ENCODE results near the gene LSM6.

Gene LSM6

DNA sequence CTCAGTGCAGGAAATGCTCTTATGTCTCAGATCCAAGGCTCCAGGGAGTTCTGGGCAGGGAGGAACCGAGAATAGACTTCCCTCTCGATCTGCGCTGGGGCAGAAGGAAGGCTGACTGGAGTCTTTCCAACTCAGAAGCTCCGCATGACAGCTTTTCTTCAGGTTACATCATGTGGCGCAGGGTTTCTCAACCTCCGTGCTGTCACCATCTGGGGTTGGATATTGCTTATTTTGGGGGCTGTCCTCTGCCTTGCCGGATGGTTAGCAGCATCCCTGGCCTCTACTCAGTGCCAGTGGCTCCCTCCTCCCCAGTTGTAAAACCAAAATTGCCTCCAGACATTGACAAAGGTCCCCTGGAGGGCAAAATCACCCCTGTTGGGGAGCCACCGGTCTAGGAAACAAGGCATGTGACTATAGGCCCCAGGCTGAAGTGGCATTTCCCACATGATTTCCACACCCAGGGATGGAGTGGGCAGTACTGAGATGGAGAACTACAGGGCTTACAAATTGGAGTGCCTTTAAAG is 60.2 kb downstream of the LSM6 start:
- no peaks in the 10 kb centered on the region for H3K27me3 ChIP-seq (ENCODE audit: insufficient read depth, low read depth)
- no peak overlapping the region for H3K9ac ChIP-seq
- TF ChIP-seq, protein P1, sequence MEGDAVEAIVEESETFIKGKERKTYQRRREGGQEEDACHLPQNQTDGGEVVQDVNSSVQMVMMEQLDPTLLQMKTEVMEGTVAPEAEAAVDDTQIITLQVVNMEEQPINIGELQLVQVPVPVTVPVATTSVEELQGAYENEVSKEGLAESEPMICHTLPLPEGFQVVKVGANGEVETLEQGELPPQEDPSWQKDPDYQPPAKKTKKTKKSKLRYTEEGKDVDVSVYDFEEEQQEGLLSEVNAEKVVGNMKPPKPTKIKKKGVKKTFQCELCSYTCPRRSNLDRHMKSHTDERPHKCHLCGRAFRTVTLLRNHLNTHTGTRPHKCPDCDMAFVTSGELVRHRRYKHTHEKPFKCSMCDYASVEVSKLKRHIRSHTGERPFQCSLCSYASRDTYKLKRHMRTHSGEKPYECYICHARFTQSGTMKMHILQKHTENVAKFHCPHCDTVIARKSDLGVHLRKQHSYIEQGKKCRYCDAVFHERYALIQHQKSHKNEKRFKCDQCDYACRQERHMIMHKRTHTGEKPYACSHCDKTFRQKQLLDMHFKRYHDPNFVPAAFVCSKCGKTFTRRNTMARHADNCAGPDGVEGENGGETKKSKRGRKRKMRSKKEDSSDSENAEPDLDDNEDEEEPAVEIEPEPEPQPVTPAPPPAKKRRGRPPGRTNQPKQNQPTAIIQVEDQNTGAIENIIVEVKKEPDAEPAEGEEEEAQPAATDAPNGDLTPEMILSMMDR (conservative IDR thresholded peaks at IDR 0.05; ENCODE audit: low read depth, low read length), result no peak
- H3K4me2 ChIP-seq, result no peak overlapping the region
- no peaks in the 10 kb centered on the region for H3K4me1 ChIP-seq (ENCODE audit: low read depth, poor library complexity, severe bottlenecking)
- H3K27ac ChIP-seq, result no peak overlapping the region
- no peak overlapping the region for H2AFZ ChIP-seq (ENCODE audit: low read depth)
- no peak overlapping the region for H3K4me3 ChIP-seq (IDR thresholded peaks at IDR 0.05; ENCODE audit: insufficient read depth, low read depth, low read length)
- H3K36me3 ChIP-seq (ENCODE audit: insufficient read depth), result no peaks in the 10 kb centered on the region
- H4K20me1 ChIP-seq (ENCODE audit: insufficient read depth), result no peaks in the 10 kb centered on the region
- H3K79me2 ChIP-seq (ENCODE audit: insufficient read depth, low read depth), result no peaks in the 10 kb centered on the region

DNA sequence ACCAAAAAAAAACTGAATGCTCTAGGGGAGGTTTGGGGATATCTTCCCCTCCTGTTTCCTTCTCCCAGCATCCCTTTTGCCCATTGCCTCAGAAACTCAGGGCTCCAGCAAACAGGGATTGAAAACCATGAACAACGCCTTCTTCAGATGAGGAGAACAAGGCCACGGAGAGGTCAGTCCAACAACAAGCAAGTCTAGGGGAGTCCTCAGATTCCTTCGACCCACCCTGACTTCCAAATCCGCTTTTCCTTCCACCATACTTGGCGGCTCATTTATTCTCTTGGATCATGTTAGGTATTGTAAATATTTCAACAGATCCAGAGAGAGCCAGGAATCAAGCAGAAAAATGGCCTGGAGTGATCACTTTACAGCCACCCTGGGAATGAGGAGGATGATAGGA is 60.7 kb downstream of the LSM6 start:
- no peaks in the 10 kb centered on the region for H3K36me3 ChIP-seq (ENCODE audit: insufficient read depth)
- H2AFZ ChIP-seq (ENCODE audit: low read depth), result no peak overlapping the region
- no peak overlapping the region for H3K4me2 ChIP-seq
- no peak overlapping the region for H3K27ac ChIP-seq
- no peak overlapping the region for H3K9ac ChIP-seq
- H3K4me3 ChIP-seq (IDR thresholded peaks at IDR 0.05; ENCODE audit: insufficient read depth, low read depth, low read length), result no peak overlapping the region
- no peaks in the 10 kb centered on the region for H3K79me2 ChIP-seq (ENCODE audit: insufficient read depth, low read depth)
- no peaks in the 10 kb centered on the region for H4K20me1 ChIP-seq (ENCODE audit: insufficient read depth)
- TF ChIP-seq, protein P1 (conservative IDR thresholded peaks at IDR 0.05; ENCODE audit: low read depth, low read length), result no peak
- H3K4me1 ChIP-seq (ENCODE audit: low read depth, poor library complexity, severe bottlenecking), result no peaks in the 10 kb centered on the region
- no peaks in the 10 kb centered on the region for H3K27me3 ChIP-seq (ENCODE audit: insufficient read depth, low read depth)

DNA sequence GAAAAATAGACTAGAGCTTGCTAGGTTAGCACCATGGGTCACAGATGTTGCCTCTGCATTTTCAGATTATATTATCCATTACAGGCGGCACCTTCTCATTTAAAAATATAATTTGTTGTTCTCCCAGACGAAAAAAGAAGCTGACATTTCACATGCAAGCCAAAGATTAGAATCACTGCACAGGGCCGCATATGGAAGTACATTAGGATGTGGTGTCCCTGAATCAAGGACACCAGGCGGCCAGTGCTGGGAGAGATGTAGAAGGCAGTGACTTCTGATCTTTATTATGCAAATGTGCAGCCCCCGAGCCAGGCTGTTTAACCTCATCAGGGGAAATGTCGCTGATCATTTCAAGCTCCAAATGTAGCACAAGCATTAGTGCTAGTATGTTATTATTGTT is 61.6 kb downstream of the LSM6 start:
- Histone ChIP-seq H3K79me2 (ENCODE audit: insufficient read depth, low read depth) (no peaks in the 10 kb centered on the region), H3K4me2 (no peak overlapping the region), H3K9ac (no peak overlapping the region), H3K4me3 (IDR thresholded peaks at IDR 0.05; ENCODE audit: insufficient read depth, low read depth, low read length) (no peak overlapping the region), H3K27ac (no peak overlapping the region), H2AFZ (ENCODE audit: low read depth) (no peak overlapping the region), H3K36me3 (ENCODE audit: insufficient read depth) (no peaks in the 10 kb centered on the region), H4K20me1 (ENCODE audit: insufficient read depth) (no peaks in the 10 kb centered on the region), H3K27me3 (ENCODE audit: insufficient read depth, low read depth) (no peaks in the 10 kb centered on the region), H3K4me1 (ENCODE audit: low read depth, poor library complexity, severe bottlenecking) (no peaks in the 10 kb centered on the region)
- TF ChIP-seq, protein P1 (conservative IDR thresholded peaks at IDR 0.05; ENCODE audit: low read depth, low read length), result no peak

DNA sequence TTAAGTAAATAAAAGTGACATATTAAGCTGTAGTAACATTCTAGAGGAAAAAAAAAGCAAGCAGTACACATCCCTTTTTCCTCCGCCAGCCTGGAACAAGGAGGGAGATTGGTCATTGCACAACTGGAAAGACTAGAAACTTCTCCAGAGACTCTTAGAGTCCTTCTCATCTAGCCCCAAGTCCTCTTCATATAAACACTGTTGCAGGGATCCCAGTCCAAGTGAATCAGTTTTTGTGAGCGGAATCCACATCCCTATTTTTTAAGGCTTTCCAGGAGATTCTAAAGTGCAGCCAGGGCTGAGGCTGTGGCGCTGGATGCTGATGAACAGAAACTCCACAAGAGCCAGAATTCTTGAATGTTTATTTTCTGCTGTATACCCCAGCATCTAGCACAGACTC is 62.6 kb downstream of the LSM6 start:
- no peak overlapping the region for H3K4me3 ChIP-seq (IDR thresholded peaks at IDR 0.05; ENCODE audit: insufficient read depth, low read depth, low read length)
- H3K4me1 ChIP-seq (ENCODE audit: low read depth, poor library complexity, severe bottlenecking), result no peaks in the 10 kb centered on the region
- no peak overlapping the region for H2AFZ ChIP-seq (ENCODE audit: low read depth)
- no peaks in the 10 kb centered on the region for H3K79me2 ChIP-seq (ENCODE audit: insufficient read depth, low read depth)
- no peaks in the 10 kb centered on the region for H3K36me3 ChIP-seq (ENCODE audit: insufficient read depth)
- H3K9ac ChIP-seq, result no peak overlapping the region
- H4K20me1 ChIP-seq (ENCODE audit: insufficient read depth), result no peaks in the 10 kb centered on the region
- no peak overlapping the region for H3K27ac ChIP-seq
- H3K27me3 ChIP-seq (ENCODE audit: insufficient read depth, low read depth), result no peaks in the 10 kb centered on the region
- H3K4me2 ChIP-seq, result no peak overlapping the region
- TF ChIP-seq, protein P1 (conservative IDR thresholded peaks at IDR 0.05; ENCODE audit: low read depth, low read length), result no peak

Measured in KMS-11 (cell line).